Measurements from ENCODE around the gene STK24.

- no peak for TF ChIP-seq CTCF (conservative IDR thresholded peaks at IDR 0.05; ENCODE audit: low read length)
- no peak for TF ChIP-seq EZH2phosphoT487 (IDR thresholded peaks at IDR 0.05; ENCODE audit: borderline replicate concordance, low read depth, low read length)
Measured at GRCh38 chr13:98534821-98535220, 42.1 kb downstream of the STK24 start.

All from OCI-LY7 (cell line).